A204.1 (cell line): ENCODE data around the gene TSPAN14.

Experiments
- FAIRE-seq: peaks from 2 replicates; lab custom pipeline; 2012; peaks lifted over from hg19 to GRCh38; lab: Jason Lieb, UNC

The TSPAN14 gene

DNA sequence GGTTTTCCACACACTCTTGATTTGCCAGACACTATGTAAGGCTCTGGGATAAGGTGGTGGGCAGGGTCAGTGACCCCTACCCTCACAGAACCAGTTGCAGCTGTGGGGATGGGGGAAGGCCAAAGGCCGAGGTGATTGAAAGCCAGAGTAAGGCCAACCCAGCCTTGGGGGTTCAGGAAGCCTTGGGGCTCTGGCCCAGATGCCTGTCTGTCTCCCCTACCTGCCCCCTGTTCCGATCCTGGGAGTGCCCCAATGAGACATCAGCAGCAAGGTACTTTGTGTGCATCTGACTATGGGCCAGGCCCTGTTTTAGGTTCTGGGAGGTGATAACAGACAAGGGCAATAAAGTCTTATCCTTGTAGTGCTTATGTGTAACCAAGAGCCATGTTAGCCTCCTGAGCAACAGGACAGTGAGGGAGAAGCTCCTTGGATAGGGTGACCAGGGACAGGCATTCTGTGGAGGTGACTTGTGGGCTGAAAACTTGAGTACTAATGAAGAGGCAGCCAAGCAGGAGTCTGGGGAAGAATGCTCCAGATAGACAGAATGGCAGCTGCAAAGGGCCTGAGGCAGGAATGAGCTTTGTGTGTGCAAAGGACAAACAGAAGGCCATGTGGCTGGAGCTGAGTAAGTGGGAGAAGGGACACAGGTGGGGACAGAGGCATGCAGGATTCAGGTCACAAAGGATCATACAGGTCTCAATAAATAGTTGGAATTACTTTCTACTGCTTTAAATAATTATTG, 35.4 kb downstream of the TSPAN14 start:
- FAIRE-seq, result no peak

DNA sequence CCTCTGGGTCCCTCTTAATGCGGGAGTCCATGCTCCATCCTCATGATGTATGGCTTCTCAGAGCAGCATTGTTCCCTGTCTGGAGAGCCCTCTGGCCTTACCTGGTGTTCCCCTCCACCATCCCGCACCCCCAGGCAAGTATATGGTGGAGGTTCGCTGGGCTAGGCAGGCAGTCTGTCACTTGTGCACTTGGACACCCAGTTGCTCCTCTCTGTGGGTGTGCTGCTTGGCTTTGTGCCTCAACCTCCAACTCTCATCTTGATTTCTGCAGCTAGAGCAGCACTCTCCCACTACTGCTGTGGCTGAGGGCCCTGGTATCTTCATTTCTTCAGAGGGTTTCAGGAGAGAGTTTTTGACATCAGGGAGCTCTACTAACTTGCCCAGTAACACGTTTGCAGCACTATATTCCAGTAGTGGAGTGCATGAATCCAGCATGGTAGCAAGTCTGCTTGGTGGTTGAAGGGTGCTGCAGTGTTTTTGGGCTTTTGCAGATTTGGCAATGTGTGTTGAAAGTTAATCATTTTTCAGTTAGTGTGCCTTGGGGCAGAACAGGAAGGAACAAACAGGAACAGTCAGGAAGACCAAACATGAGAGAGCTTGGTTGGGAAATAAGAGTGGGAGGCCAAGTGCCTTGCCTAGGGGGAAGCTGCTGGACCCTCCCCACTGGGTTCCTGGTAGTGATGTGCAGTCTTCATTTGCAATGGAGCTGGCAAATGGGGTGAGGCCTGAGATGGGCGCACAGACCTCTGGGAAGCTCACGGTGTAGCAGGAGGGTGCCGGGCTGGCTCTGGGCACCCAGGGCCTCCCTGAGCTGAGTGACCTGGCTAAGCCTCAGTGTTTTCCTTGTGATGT, 37.4 kb downstream of the TSPAN14 start:
- FAIRE-seq, result no peak

DNA sequence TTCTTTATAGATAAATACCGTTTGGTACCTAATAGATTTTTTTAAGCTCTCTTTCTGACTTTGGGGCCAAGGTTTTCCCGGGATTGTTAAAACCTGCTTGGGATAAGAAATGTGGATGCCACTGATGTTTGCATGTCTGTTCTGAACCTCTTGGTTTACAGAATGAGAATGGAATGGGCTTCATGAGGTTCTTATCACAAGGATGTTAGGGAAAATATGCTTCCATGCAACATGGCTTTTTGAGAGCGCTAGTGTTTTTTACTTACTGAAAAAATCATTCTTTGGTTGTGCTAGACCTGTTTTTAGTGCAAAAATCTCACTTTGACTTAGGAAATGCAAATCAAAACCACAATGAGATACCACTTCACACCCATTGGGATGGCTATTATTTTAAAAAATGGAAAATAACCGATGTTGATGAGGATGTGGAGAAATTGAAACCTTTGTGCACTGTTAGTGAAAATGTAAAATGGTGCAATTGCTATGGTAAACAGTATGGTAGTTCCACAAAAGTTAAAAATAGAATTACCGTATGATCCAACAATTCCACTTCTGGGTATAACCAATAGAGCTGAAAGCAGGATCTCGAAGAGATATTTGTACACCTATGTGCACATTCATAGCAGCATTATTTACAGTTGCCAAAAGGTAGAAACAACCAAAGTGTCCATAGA, 38.9 kb downstream of the TSPAN14 start:
- FAIRE-seq, result no peak

DNA sequence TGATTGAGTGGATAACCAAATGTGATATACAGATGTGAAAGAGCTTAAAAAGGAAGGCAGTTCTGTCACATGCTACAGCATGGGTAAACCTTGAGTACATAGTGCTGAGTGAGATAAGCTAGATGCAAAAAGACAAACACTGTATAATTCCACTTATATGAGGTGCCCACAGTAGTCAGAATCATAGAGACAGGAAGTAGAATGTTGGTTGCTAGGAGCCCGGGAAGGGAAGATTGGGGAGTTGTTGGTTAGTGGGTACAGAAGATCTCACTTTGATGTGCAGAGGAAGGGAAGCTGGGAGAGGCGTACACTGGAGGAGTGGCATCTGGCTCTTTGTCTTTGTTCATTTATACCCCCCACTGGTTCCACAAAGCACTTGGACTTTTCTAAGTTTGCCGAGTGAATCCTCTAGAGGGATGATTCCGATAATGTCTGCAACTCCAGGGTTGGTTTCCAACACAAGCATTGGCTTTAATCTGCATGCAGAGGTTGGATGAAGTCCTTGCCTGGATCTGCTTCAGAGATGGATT, 39.5 kb downstream of the TSPAN14 start:
- no peak for FAIRE-seq

DNA sequence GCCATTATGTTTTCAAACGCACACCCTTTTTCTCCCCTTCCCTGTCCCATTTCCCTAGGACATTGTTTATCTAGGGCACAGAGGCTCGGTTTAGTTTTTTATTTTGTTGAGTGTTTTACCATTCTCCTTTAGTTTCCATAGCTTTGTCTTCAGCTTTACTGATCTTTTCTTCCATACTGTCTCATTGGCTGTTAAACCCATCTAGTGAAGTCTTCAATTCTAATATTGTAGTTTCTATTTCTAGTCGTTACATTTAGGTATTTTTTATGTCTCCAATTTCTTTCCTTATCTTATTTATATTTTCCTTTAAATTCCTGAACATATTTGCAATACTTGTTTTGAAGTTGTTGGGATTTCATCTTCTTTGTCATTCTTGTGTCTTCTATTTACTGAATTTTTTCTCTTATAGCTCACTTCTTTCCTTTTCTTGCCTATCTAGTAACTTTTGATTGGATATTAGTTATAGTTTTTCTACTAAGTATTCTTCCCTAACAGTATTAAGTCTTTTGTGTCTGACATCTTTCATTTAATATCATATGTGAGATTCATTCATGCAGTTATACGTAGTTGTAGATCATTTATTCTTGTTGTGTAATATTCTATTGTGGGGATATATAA, 42.6 kb downstream of the TSPAN14 start:
- FAIRE-seq, result no peak

DNA sequence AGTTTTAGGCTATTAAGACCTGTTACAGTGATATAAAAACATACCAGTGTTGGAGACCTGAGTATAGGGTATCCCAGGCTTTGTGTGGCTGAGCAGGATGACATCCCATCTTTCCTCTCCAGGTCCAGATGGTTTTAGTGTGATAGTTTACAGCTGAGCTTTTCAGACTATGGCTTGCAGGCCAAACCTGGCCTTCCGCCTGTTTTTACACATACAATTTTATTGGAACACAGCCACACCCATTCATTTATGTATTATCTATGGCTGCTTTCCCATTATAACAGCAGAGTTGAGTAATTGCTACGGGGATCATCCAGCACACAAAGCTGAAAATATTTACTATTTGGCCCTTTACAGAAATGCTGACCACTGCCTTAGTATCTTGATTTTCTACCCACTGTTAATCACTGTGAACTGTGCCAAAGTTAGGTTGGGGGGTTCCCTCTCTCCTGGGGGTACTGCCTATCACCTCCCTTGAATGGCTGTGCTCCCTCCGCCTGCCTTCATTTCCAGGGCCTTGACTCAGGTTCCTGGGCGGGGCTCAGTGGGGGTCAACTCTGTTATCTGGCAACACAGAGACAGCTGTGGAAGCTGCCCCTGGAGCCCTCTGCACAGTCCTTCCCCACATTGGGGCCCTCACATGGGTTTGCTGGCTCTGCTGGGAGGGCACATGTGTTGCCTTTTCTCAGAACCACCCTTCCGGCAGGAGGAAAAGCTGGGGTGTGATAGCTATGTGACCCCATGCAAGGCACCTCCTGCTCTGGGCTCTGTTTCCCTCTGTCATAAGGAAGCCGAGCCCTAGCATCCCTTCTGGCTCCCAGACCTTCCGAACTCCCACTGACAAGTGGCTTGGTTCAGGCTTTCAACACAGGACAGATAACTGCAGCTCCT, 43.3 kb downstream of the TSPAN14 start:
- no peak for FAIRE-seq

DNA sequence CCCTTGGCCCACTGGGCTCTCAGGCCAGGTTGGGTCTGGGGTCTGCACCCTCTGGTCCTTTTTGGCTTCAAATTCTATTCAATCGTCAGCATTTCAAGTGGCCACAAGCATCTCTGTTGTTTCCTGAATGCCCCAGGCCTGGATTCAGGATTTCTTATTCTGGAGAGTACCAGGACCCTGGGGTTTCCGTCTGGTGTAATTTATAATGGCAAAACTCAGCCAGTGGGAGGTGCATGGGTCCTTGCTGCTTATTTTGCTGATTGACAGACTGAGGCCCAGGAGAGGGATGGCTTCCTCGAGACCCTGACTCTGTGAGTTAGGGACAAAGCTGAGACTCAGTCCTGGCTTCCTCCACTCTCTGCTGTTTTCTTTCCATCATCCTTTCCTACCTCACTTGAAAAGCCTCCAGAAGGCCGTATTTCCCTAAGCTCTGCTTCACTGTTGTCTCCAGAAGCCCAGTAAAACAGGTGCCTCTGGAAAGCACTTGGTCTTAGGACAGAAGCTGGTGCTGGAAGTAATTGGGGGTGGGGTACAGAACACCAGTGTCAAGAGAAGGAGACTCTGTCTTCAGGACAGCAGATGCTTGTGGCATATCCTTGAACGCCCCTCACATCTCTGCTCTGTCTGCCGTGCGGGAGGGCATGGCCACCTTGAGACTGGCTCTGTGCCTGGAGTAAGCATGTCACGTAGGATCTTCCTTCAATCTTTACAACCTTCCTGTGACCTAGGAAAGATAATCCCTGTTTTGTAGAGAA, 44.1 kb downstream of the TSPAN14 start:
- no peak for FAIRE-seq

DNA sequence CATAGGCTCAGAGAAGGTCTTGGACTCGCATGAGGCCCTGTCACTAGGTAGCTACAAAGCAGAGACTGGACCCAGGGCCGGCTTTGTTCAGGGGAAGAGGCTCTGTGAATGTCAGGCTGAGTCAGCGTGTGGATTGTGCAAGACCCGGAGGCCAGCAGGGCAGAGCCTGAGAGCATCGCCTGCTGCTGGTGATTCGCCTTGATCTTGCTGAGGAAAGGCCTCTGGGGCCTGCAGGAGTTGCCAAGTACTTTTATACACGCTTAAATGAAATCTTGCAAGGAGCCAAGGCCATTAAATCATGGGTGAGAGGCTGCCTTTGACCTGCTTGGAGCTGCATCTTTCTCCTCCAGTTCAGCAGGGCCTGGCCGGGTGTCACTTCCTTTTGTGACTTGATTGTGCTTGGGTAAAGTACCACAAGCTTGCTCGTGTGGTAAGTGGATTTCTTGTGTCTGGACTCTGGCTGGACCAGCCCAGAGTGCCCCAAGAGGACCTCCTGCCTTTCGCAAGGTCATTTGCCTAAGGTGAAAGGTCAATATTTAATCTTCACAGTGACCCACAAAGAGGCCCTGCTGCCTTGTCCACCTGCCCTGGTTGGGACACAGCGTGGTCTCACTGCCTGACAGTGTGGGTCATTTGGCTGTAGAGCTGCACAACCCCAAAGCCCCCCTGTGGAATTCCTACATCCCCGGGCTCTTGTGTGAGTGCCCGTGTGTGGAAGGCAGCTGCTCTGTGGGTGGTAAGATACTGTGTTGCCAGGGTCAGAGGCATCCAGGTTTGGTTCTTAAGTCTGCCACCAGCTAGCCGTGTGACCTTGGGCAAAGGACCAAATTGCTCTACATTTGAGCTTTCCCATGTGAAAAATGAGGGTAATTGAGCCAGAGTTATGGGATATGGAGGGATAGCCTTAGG, 45.0 kb downstream of the TSPAN14 start:
- no peak for FAIRE-seq

DNA sequence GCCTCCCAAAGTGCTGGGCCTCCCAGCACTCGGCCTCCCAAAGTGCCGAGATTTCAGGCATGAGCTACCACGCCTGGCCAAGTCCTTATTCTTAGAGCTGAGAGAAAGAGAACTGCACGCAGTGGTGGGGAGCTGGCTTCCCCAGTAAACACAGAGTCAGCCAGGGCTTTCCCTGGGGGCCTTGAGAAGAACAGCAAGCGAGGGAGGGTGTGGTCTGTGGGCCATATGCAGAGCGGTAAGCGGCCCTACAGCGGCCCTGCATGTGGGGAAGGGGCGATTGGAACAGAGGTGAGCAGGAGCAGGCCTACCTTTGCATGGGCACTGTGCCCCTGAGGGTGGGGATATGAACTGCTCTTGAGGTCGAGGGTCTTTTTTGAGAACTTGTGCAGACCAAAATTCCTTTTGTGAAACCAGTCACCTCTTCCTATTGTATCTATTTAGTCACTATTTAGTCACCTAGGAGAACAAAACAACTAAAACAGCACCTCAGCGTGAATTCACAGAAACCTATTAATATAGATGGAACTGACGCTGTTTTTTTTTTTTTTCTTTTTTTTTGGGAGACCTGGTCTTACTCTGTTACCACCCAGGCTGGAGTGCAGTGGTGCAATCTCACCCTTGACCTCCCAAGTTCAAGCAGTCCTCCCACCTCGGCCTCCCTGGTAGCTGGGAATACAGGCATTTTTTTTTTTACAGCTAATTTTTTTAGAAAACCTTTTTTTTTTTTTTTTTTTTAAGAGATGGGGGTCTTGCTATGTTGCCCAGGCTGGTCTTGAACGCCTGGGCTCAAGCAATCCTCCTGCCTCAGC, 46.7 kb downstream of the TSPAN14 start:
- no peak for FAIRE-seq

DNA sequence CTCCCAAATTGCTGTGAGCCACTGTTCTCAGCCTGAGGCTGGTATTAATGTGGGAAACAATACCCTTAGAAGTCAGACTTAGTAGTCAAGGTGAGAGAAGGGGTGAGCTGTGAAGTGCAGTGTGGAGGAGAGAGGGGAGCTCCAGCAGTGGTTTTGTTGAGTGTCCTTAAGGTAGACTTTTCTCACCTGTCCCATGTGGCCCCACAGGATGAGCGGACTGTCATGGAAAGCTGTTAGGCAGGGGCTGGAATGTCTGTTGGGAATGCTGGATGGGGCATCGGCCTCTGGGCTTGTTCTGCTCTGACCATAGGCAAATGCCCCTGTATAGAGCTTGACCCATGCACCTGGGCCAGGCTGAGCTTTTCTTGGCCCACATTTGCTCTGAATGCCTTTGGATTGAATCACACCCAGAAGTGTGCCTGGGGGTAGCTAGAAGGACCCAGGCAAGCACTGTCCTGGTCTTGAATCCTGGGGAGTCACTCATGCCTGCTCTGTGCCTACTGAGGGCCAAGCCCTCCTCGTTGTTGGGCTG, 47.3 kb downstream of the TSPAN14 start:
- FAIRE-seq, result no peak

DNA sequence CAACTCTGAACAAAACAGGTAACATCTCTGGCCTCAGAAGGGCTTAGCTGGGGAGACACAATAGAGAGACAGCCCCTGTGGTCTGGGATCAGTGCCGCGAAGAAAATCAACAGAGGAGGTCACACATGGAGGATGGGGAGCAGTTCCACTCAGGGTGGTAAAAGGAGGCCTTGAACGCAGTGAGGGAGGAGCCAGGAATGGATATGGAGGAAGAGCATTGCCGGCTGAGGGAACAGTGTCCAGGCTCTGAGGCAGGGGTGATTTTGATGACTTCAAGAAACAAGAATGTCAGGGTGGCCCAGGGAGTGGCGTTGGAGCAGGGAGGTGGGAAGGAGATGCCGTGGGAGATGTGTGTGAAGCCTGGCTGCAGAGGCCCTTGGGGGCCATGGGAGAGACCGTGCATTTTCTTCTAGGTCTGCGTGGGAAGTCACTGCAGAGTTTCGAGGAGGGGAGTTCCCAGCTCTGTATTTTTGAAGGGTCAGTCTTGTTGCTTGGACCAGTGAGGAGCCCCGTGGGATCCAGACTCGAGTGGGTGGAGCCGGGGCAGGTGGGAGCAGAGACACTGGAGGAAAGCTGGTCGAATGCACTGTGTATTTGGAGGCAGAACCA, 47.9 kb downstream of the TSPAN14 start:
- no peak for FAIRE-seq

DNA sequence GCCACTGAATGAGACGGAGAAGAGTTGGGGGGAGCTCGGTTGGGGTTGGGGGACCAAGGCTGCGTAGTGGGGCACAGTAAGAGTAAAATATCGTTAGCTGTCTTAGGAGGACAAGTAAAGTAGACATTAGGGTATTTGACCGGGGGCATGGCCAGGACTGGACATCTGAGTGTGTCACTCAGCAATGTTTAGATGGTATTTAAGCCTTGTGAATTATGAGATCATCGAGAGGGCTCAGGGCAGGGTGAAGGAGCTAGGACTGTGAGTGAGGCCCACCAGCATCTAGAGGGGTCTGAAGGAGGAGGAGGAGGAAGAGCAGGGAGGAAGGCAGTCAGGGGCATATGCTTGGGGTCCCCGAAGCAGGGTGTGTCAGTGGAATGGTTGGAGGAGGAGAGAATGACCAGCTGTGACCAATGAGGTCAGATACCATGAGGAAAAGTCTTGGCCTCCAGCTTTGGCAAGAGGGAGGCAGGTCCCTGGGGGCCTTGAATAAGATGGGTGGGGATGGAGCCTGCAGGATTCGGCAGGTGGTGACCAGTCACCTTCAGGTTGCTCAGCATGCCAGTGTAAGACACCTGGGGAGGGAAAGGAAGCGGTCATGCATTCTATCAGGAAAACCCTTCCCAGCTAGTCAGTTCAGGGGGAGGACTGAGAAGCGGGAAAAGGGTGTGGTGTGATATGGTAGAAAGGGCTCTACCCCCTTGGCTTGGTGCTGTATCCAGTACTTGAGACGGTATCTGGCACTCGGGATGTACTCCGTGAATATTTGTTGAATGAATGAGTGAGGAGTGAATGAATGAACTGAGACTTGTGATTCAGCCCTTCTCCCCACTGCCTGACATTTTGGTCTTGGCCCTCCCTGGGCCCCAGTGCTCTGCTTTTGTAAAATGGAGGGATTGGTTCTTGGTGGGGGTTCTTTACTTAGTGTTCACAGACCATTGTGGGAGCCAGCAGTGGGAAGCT, 48.8 kb downstream of the TSPAN14 start:
- no peak for FAIRE-seq

DNA sequence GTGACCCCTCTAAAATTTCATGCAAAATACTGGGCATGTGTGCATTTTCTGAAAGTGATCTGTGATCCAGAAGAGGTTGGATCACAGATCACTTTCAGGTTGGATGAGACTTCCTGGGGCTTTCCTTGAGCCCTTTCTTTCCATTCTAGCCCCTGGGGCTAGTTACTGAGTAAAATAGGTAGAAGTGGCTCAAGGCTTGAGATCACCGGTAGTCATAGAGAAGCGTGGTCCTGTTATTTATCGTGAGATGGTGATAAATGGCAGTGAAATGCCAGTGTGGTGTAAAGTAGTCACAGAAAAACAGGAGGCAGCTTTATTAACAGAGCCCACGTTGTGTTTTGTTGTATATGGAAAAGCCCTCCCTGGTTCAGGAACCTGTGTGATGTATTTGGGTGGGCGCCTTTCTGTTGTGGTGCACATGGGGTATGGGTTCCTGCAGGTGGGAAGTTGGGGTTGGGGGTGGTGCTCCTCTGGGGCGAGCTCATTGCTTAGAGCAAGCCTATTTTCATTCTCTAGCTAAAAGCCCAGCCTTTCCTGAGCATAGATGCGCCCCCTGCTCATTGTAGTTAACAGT, 49.6 kb downstream of the TSPAN14 start:
- FAIRE-seq, result no peak

DNA sequence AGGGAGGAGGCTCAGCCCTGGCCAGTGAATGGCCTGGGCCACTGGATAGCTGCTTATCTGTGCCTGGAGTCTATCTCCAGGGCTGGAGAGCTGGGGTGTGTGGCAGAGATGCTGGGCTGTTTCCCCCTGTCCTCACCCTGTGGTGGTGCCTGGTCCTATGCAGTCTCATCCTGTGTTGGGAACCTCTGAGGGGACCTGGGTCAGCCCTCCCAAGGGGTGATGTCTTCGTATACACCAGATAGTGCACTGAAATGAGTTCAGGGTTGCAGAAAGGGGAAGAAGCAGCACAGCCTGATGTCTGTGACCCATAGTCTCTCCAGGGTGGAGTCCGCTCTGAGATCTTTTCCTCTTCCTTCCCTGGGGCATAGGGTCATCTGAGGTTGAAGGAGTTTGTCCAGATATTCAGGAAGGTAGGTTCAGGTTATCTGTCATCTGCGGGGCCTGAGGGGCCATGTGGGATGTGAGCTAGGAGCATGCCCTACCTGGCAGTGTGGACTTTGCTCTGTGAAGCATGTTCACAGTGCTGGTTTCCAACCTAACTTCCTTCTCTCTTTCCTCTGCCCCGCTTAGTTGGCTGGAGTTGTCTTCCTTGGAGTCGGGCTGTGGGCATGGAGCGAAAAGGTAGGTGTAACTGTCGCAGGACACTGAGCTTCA, 50.2 kb downstream of the TSPAN14 start:
- FAIRE-seq, result no peak

DNA sequence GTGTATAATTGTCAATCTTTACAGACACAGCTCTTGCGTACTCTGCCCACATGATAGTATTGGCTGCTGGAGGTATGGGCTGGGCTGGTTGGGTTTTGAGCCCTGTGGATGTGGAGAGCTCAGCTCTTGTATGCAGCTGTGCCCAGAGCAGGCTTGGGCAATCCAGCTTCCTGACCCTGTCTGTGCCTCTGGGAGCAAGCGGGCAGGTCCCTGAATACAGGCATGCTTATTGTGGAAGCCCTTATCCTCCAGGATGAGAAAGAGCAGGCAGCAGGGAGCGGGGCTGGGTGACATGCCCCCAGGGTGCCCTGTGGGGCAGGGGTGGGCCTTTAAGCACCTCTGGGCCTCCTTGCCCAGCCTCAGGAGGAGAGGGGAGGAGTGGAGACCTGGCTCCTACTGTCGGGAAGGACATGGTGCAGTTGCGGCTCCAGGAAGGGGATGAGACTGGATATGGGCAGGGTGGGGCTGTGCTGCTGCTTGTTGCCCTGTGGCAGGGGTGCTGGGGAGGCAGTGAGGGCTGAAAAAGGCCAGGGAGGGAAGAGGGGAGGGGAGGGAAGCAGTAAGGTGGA, 50.9 kb downstream of the TSPAN14 start:
- no peak for FAIRE-seq

DNA sequence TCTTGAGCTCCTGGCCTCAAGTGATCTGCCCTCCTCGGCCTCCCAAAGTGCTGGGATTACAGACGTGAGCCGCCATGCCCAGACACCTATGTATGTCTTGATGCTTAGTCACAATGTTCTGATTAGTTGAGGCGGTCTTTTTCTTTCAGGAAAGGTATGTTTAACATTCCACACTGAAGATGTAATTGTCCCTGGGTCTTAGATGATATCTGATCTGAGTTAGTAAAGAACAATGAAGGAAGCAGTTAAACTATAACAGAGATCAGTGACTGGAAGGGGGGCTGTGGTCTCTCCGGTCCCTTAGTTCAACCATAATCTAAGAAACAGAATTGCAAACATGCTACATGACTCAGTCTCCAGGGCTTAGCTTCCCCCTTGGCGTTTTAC, 52.1 kb downstream of the TSPAN14 start:
- FAIRE-seq, result no peak
